HG02571 (cell line): ENCODE measurements around the gene PET117.
"Not testable (repeated sequence)": the region's sequence is repeated elsewhere in the genome, so short reads cannot be mapped to it uniquely, and the experiment has no call there.

Source experiments
- ATAC-seq: cut with Tn5 transposase; IDR thresholded peaks from one replicate; pipeline ENCODE4 v1.9.1; 2021; ENCODE audit warnings: mild to moderate bottlenecking, moderate library complexity; ENCODE audit not compliant: unreplicated experiment

PET117 gene

DNA sequence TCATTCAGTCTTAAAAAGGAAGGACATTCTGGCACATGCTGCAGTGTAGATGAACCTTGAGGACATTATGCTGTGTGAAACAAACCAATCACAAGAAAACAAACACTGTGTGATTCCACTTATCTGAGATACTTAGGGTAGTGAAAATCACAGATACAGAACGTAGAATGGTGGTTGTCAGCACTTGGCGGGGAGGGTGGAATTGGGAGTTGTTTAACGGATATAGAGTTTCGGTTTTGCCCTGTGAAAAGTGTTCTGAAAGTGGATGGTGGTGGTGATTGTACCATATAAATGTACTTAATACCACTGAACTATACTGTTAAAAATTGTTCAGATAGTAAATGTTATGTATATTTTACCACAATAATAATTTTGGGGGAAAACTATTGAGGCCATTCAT, 18.4 kb downstream of the PET117 start:
- no peak for ATAC-seq

DNA sequence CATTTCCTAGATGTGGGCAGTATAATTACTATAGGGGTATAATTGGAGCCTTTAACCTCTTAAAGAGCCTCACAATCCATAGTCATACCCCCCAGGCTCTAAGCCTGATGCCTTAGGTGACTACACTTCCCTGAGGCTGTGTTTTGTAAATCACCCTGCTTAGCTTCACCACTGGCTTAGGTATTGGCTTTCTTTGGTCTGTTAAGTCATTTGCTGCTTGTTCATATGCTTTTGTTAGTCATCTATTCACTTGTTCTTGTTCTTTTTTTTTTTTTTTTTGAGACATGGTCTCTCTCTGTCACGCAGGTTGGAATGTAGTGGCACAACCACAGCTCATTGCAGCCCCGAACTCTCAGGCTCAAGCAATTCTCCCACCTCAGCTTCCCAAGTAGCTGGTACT, 26.7 kb downstream of the PET117 start:
- ATAC-seq = no peak

DNA sequence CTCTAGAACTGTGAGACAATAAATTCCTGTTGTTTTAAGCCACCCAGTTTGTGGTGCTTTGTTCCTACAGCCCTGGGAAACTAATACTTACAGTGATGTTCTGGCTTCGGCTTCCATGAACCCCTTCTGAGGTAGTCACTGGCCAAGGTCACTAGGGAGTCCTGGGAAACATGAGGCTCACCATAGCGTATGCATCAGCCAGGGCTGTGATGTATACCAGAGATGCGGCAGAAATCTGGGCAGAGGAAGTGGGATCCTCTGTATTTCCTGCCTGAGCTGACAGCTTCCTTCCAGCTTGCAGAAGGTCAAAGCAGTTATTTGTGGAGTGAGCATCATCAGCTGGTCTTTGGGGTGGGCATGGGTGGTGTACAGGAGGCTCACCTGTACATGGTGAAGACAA, 27.9 kb downstream of the PET117 start:
- no peak for ATAC-seq

DNA sequence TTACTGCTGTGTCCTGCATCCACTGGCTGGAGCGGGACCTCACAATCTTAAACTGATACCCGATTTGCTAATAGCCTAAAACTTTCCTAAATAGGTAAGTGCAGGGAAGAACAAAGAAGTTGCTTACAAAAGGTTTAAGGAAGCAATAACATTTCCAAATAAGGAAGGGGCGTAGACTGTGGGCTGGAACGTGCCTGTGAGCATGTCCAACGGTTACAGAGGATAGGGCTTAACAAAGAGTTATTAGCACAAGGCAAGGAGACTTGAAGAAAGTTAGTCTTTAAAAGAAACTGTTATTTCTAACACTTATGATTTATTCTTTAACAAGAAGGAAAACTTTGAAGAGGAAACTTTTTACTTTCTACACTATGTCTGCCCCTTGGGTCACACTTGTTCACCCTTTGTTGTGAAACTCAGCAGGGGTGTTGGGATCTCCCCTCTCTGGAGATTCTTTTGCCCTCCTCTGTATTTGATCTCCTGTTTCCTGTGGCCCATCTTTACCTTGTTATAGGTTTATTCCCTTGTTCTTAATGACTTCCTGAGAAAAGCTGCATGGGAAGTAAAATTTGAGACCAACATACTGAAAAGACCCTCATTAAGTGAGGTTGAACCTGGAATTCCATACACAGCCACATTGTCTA, 28.7 kb downstream of the PET117 start:
- no peak for ATAC-seq

DNA sequence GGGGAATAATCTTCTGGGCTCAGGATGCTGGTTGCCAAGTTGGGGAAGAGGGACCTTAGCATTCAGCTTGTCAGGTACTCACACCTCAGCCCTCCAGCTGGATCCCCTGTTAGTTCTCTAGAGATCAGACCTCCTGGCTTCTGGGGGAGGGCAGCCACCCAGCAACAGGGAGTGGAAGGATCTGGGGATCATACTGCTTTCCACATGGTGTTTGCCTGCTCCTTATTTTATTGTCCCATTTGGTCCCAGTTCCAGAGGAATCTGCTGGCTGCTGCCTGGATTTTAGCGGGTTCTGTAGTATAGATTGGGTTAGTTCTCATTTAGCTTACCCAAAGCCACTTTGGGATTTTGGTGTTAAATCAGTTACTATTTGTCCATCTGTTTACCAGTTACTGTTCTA, 29.3 kb downstream of the PET117 start:
- no peak for ATAC-seq

DNA sequence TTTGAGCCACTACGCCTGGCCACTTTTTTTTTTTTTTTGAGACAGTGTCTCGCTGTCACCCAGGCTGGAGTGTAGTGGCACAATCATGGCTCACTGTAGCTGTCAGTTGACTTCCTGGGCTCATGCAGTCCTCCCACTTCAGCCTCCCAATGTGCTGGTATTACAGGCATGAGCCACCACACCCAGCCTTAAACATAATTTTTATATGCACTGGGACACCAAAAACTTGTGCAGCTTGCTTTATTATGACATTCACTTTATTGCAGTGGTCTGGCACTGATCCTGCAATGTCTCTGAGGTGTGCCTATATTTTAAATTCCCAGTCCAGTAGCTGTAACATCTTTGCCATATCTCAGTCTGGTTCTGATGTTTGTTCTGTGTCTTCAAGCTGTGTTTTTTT, 34.7 kb downstream of the PET117 start:
- ATAC-seq = no peak

DNA sequence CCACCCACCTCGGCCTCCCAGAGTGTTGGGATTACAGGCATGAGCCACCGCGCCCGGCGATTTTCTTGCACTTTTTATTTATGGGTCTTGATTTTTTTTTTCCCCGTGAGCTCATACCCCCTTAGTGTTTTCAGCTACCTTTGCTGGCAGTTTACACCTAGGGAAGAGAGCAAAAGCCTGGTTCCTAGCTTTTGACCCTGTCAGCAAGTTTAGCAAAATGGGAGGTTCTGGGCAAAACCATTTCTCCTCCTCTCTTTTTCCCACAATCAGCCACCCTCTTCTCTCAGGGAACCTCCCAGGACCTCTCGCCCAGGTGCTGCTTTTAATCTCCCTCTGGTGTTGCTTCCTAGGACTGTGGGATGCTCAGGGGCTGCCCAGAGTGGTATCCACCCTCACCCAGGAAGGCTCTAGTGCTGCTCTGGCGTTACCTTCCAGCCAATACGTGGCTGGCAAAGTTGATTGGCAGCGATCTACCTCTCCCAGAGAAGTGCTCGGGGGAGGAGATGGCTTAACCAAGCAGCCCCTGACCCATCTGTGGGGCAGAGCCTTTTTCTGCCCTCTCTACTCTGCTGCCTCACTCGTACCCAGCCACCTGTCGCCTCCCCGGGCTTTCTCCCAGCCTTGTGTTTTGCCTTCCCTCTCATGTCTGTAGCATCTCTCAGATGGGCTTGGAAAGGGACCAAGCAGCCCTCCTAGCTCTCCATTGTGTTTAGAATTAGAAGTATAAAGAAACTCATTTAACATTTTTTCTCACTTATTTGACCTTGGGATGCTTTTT, 37.4 kb downstream of the PET117 start:
- no peak for ATAC-seq

DNA sequence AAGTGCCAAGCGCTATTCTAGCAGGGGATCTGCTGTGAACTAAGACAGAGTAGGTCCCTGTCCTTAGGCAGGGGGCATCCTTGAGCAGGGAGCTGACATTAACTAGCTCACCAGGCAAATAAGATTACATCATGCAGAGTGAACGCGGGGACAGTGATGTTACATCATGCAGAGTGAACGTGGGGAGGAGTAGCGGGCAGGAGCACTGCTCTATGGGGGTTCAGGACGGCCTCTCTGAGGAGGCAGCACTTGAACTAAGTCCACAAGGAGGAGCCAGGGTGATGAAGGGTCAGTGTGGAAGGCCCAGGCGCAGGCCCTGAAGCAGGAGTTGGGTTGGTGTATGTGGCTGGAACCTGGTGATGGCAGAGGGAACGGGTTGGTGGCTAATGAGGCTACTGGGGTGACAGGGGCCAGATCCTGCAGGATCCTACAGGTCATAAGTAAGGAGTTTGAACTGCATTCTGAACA, 38.7 kb downstream of the PET117 start:
- ATAC-seq = no peak

DNA sequence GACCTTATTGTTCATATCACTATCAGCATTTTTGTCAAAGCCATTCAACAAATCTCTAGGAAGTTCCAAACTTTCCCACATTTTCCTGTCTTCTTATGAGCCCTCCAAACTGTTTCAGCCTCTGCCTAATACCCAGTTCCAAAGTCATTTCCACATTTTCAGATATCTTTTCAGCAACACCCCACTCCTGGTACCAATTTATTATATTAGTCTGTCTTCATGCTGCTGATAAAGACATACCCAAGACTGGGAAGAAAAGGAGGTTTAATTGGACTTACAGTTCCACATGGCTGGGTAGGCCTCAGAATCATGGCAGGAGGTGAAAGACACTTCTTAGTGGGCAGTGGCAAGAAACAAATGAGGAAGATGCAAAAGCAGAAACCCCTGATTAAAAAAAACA, 42.7 kb downstream of the PET117 start:
- not testable (repeated sequence) for ATAC-seq

DNA sequence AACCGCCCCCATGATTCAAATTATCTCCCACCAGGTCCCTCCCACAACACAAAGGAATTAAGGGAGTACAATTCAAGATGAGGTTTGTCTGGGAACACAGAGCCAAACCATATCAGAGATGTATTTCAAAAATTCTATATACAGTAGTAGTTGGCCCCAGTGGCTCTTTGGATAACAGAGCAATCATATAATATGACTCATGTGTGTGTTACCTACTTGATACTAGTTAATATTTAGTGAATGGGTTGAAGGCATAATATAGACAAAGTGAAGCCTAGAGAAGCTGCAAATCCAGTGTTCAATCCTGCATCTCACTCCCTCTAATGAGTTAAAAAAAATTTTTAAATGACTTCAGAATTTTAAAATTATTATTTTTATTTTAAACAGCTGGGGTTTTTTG, 43.2 kb downstream of the PET117 start:
- no peak for ATAC-seq

DNA sequence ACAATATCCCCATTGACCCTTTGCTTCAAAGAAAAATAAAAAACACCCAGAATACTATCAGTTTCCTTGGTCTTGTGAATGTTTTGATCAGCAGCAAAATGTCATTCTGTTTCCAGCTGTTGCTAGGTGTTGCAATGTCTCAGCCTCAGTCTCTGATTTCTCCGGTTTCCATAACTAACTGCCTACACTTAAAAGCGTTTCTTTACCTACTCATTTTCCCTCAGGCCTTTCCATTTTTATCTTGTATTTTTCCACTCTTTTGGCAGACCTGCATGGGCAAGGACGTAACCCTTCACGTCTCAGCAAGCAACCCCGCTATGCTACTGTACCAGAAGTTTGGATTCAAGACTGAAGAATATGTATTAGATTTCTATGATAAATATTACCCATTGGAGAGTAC, 49.4 kb downstream of the PET117 start:
- no peak for ATAC-seq

DNA sequence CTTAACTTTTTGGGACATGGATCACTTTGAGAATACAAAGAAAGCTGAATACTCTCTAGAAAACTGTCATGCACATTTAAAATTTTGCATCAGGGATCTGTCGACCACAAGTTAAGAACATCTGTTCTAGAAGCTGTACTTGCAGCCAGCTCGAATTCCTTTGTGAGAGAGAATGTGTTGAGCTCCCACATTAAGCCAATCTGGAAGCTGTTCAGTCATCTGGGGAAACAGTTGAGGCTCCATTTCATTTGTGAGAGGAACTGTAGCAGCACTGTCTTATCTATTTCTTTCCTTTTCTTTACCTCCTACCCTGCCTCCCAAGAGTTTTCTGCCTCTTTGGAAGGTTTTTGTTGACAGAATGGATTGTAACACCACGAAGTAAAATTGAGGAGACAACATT, 50.8 kb downstream of the PET117 start:
- ATAC-seq = no peak

DNA sequence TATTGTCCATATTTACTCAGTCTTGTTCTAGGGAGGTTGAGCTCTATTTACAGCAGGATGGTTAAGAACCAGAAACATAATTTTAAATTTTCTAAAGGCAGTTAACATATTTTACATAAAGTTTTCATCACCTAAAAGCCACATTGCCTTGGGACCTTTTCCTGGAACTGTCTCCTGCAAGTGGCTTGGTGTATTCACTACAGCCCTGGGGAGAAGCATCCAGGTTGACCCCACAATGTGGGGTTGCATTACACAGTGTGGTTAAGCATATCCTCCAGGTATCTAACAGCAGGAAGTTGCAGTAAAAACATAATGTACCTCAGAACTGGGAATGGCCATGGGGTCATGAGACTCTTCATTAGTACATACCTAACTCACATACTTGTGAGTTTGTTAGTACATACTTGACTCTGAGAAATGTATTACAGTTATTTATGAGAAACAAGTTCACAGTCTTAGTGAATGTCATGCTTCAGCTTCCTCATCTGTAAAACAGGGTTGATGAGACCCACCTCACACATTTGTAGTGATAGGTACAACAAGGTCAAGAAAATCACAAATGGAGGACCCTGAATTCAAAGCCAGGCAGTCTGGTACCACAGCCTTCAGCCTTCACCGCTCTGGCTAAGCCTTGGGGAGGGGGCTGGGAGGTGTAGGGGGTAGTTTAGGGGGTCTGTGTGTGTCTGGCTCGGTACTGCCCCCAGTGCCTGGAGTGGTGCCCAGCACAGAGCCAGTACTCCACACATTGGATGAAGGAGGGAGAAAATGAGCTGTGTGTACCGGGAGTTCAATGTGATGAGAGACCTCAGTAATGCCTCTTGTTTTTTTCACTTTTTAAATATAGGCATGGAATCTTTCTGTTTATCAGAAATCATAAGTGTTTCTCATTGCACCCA, 52.9 kb downstream of the PET117 start:
- ATAC-seq = no peak

DNA sequence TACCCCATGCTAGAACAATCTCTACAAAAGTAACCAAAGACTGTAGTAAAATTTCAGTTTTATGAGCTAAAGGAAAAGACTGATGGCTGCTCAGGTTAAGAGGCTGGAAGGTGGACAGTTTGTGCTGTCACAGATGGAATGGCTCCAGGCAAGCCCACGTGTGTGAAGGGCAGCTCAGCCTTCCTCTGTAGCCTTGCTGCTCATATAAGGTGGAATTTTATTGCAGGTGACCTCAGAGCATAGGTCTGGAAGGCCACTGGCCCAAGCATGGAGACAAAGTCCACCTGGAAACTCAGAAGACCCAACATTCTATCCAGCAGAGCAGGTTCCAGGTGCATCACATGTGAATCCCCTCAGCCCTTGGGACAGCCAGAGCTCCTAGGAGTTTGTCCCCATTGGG, 53.6 kb downstream of the PET117 start:
- ATAC-seq = no peak
